Endothelial cell of umbilical vein (primary cell): ENCODE measurements around the gene SORL1. TPM values are rescaled to one million over a fixed set of nuclear protein-coding genes. Genes with fewer than 3 reads are reported as not detected.
A peak's percentile ranks its signal among the peaks of the same experiment; 100 is the strongest.

Experiments used
- BruUV-seq: library from RNA; stranded (reverse); fragments of 400-500 nt; replicated peaks from 2 replicates; lab custom pipeline; 2021; lab: Mats Ljungman, UMichigan
- CTCF ChIA-PET: fragments of 300-600, 350-600 bp; sonication (Branson Sonifier 250); formaldehyde crosslinking; loops from one replicate; lab custom pipeline; 2021; ENCODE audit warnings: antibody characterized with exemption, inconsistent platforms; lab: Charles Lee
- POLR2A ChIA-PET: fragments of 300-600, 350-600 bp; sonication (Branson Sonifier 250); formaldehyde crosslinking; loops from one replicate; lab custom pipeline; 2021; ENCODE audit warnings: antibody characterized with exemption, inconsistent platforms; lab: Charles Lee
- DNase-seq: peaks from one replicate; pipeline ENCODE4 v3.0.0-alpha.2; 2011; ENCODE audit warnings: low read depth, low spot score
- FAIRE-seq: peaks from 2 replicates; lab custom pipeline; 2011; peaks lifted over from hg19 to GRCh38; lab: Jason Lieb, UNC
- H2AFZ ChIP-seq: 2 replicates; pipeline ENCODE4 v1.6.0; 2012; ENCODE audit warnings: low read depth, low read length, control low read depth, inconsistent platforms
- H3K27ac ChIP-seq: 2 replicates; pipeline ENCODE4 v1.5.1; 2011; ENCODE audit warnings: low read depth, mild to moderate bottlenecking, control low read depth, low read length, moderate library complexity; ENCODE audit not compliant: insufficient read depth
- H3K27me3 ChIP-seq, 2 experiments: 2 replicates each; pipeline versions ENCODE4 v1.6.0 to v1.6.1; 2011; ENCODE audit warnings: low read length in 2 of 2, mixed read lengths in 1 of 2; ENCODE audit not compliant: control insufficient read depth in 2 of 2, insufficient read depth in 2 of 2
- H3K36me3 ChIP-seq, 2 experiments: 2 replicates in 1 of 2; 3 replicates in 1 of 2; pipeline ENCODE4 v1.5.1; 2011; ENCODE audit warnings: low read length in 2 of 2, mild to moderate bottlenecking in 1 of 2, moderate library complexity in 1 of 2; ENCODE audit not compliant: control insufficient read depth in 2 of 2, insufficient read depth in 2 of 2; ENCODE audit errors: extremely low read depth in 1 of 2
- H3K4me1 ChIP-seq: 3 replicates; pipeline ENCODE4 v1.5.1; 2011; ENCODE audit warnings: mild to moderate bottlenecking, low read length; ENCODE audit not compliant: control insufficient read depth, insufficient read depth; ENCODE audit errors: extremely low read depth
- H3K4me2 ChIP-seq: 2 replicates; pipeline ENCODE4 v1.6.1; 2011; ENCODE audit warnings: low read length, control low read depth, mixed read lengths; ENCODE audit not compliant: insufficient read depth
- H3K4me3 ChIP-seq, 3 experiments: fragments of 200-600 bp in 1 of 3; sonication (generic), shearing (Covaris generic) in 1 of 3; replicated peaks in 1 of 3; 2 replicates each; pipeline ENCODE4 v1.5.1; 2011 to 2016; ENCODE audit warnings: control low read depth in 3 of 3, low read length in 3 of 3, mild to moderate bottlenecking in 2 of 3, inconsistent platforms in 1 of 3, low read depth in 1 of 3, moderate library complexity in 1 of 3; ENCODE audit not compliant: insufficient read depth in 1 of 3
- H3K79me2 ChIP-seq: 2 replicates; pipeline ENCODE4 v1.6.0; 2012; ENCODE audit warnings: low read length, inconsistent platforms; ENCODE audit not compliant: control insufficient read depth, insufficient read depth
- H3K9ac ChIP-seq: replicated peaks from 2 replicates; pipeline ENCODE3; 2011; ENCODE audit warnings: low read length, control low read depth; ENCODE audit not compliant: insufficient read depth; ENCODE audit errors: extremely low read depth
- H3K9me1 ChIP-seq: replicated peaks from 3 replicates; pipeline ENCODE4 v1.6.0; 2011; ENCODE audit warnings: mild to moderate bottlenecking, low read length; ENCODE audit not compliant: control insufficient read depth, insufficient read depth; ENCODE audit errors: extremely low read depth
- H3K9me3 ChIP-seq: replicated peaks from 2 replicates; pipeline ENCODE4 v1.5.1; 2012; ENCODE audit warnings: low read length, inconsistent platforms; ENCODE audit not compliant: control insufficient read depth, insufficient read depth
- H4K20me1 ChIP-seq: replicated peaks from 2 replicates; pipeline ENCODE3; 2011; ENCODE audit warnings: mild to moderate bottlenecking, low read length; ENCODE audit not compliant: control insufficient read depth, insufficient read depth; ENCODE audit errors: extremely low read depth
- EZH2 ChIP-seq: IDR thresholded peaks from 2 replicates; pipeline ENCODE4 v1.6.1; 2012; ENCODE audit warnings: borderline replicate concordance, low read depth, mild to moderate bottlenecking, moderate library complexity, low read length, inconsistent platforms; ENCODE audit not compliant: severe bottlenecking
- FOS ChIP-seq: IDR thresholded peaks from 2 replicates; pipeline ENCODE4 v1.6.1; 2011; ENCODE audit warnings: mild to moderate bottlenecking, low read length, moderate library complexity, borderline replicate concordance; ENCODE audit not compliant: insufficient read depth
- GATA2 ChIP-seq: IDR thresholded peaks from 2 replicates; pipeline ENCODE4 v1.7.0; 2011; ENCODE audit warnings: low read depth, mild to moderate bottlenecking, moderate library complexity, mixed read lengths, low read length; ENCODE audit not compliant: insufficient read length, insufficient read depth
- JUN ChIP-seq: IDR thresholded peaks from 2 replicates; pipeline ENCODE4 v1.6.1; 2011; ENCODE audit warnings: borderline replicate concordance, low read depth; ENCODE audit not compliant: insufficient read length, insufficient read depth
- MYC ChIP-seq: IDR thresholded peaks from one replicate; pipeline ENCODE4 v1.6.1; 2011; ENCODE audit warnings: mild to moderate bottlenecking, low read depth, low read length
- POLR2A ChIP-seq: IDR thresholded peaks from 2 replicates; pipeline ENCODE4 v1.6.1; 2012; ENCODE audit warnings: low read depth, mild to moderate bottlenecking, control low read depth, low read length
- POLR2AphosphoS5 ChIP-seq: IDR thresholded peaks from 2 replicates; pipeline ENCODE4 v1.6.1; 2012; ENCODE audit warnings: low read depth, mild to moderate bottlenecking, control low read depth, low read length, moderate library complexity; ENCODE audit not compliant: insufficient read depth
- dilution Hi-C: fragments of 300-500 bp; cut with MboI; formaldehyde crosslinking; loops from one replicate; pipeline ENCODE4 v1.15.0; 2019; ENCODE audit warnings: low sequenced_read_pairs; ENCODE audit not compliant: extremely low pct_ligation_motif_present
- intact Hi-C: fragments of 100-400 bp; cut with micrococcal nuclease; formaldehyde crosslinking; loops from one replicate; pipeline ENCODE4 v1.10.0; 2022
- polyA plus RNA-seq, 4 experiments: library from polyadenylated mRNA; depleted of rRNA in 3 of 4; stranded (reverse) in 3 of 4; unstranded in 1 of 4; fragments of >200 nt; gene quantifications; 2 replicates each; pipeline versions ENCODE4 v1.2.1 to v1.2.3, GENCODE V29; 2011 to 2012; ENCODE audit warnings: missing spikeins in 1 of 4
- total RNA-seq: library from RNA; stranded (reverse); gene quantifications from 2 replicates; pipeline ENCODE4 v1.2.3, GENCODE V29; 2021
- TF ChIP-seq, protein P1 (sequence below), 2 donors: IDR thresholded peaks; 1 replicate in 1 of 2; 2 replicates in 1 of 2; pipeline ENCODE4 v1.5.1; 2011; ENCODE audit warnings: low read length in 2 of 2, mild to moderate bottlenecking in 2 of 2, moderate library complexity in 2 of 2, control low read depth in 1 of 2, inconsistent platforms in 1 of 2, low read depth in 1 of 2; ENCODE audit not compliant: insufficient read depth in 1 of 2; ENCODE audit errors: extremely low read depth in 1 of 2
- TF ChIP-seq, protein P2 (sequence below): IDR thresholded peaks from 2 replicates; pipeline ENCODE4 v1.6.1; 2011; ENCODE audit not compliant: insufficient read depth, insufficient read length

The SORL1 gene
- total and polyA plus RNA-seq, 2 donors (not counting 3 experiments of a cell fraction or from before 2014, with no cell fraction given): 0.17 to 0.31 TPM

DNA sequence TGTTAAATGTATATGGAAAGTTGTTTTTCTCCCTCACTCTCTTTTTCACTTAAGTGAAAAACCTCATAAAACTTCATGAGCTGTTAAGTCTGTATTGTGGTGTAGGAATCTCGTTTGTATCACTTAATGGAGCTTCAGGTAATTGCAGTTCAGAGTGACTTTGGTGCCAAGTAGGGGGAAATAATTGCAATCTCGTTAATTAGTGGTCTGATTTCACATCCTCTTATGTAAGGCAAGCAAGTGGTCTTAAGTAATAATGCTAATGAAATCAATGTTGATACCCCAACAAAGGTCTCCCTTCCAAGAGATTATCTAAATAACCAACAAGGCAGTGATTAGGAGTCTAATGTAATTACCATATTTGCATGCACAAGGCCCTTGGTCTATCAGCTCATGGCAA lies 174.9 kb downstream of the SORL1 start:
- intact Hi-C loops: no loop called here
- FAIRE-seq (no peak), DNase-seq (no peak)
- peak overlapping the region; percentile 42 for H3K4me2 ChIP-seq
- no peaks in the 10 kb centered on the region for H4K20me1 ChIP-seq
- no peaks in the 10 kb centered on the region for H3K27me3 ChIP-seq
- peaks cover 9% of the 10 kb centered on the region for H3K4me1 ChIP-seq
- no peaks in the 10 kb centered on the region for H3K79me2 ChIP-seq
- BruUV-seq: no TSS peak
- H2AFZ ChIP-seq: no peak overlapping the region
- no peaks in the 10 kb centered on the region for H3K36me3 ChIP-seq
- no peaks in the 10 kb centered on the region for H3K9me1 ChIP-seq
- H3K9me3 ChIP-seq: no peaks in the 10 kb centered on the region
- no peak overlapping the region for H3K27ac ChIP-seq
- POLR2A ChIA-PET: no interaction called here
- no peak overlapping the region for H3K4me3 ChIP-seq
- dilution Hi-C loops: no loop called here
- no peak overlapping the region for H3K9ac ChIP-seq
- CTCF ChIA-PET: no interaction called here
- no peak for TF ChIP-seq MYC
- no peak for TF ChIP-seq POLR2AphosphoS5
- TF ChIP-seq POLR2A: no peak
- TF ChIP-seq EZH2: no peak
- no peak for TF ChIP-seq GATA2
- TF ChIP-seq JUN: no peak
- TF ChIP-seq, protein P1, sequence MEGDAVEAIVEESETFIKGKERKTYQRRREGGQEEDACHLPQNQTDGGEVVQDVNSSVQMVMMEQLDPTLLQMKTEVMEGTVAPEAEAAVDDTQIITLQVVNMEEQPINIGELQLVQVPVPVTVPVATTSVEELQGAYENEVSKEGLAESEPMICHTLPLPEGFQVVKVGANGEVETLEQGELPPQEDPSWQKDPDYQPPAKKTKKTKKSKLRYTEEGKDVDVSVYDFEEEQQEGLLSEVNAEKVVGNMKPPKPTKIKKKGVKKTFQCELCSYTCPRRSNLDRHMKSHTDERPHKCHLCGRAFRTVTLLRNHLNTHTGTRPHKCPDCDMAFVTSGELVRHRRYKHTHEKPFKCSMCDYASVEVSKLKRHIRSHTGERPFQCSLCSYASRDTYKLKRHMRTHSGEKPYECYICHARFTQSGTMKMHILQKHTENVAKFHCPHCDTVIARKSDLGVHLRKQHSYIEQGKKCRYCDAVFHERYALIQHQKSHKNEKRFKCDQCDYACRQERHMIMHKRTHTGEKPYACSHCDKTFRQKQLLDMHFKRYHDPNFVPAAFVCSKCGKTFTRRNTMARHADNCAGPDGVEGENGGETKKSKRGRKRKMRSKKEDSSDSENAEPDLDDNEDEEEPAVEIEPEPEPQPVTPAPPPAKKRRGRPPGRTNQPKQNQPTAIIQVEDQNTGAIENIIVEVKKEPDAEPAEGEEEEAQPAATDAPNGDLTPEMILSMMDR (IDR thresholded peaks at IDR 0.05; ENCODE audit: extremely low read depth in 1 of 2, insufficient read depth in 1 of 2, low read depth in 1 of 2, low read length in 2 of 2): no peak
- no peak for TF ChIP-seq FOS
- TF ChIP-seq, protein P2, sequence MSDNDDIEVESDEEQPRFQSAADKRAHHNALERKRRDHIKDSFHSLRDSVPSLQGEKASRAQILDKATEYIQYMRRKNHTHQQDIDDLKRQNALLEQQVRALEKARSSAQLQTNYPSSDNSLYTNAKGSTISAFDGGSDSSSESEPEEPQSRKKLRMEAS: no peak
